ENCODE results near the gene CXCL5. TPM values are rescaled to one million over a fixed set of nuclear protein-coding genes. Genes with fewer than 3 reads are reported as not detected.
A peak's percentile ranks its signal among the peaks of the same experiment; 100 is the strongest.

CXCL5 gene
- total and polyA plus RNA-seq, 2 experiments from 2014 or later, result 7.5 to 7.6 TPM

DNA sequence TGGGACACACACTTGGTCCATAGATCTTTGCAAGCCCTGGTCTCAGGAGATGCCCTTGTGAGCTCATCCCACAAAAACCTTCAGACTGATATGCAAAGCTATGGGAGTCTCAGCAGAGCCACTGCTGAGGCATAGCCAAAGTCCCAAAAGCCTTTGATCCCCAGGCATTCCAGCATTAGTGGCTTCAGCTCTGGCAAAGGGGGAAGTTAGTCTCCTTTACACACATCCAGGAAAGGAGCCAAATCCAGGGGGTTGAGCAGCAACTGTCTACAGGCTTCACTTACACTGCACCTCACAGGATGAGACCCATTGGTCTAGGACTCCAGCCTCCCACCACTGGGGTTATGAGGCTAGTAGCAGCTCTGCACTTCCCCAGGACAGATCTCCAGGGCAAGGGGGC, 30.6 kb downstream of the CXCL5 start (continued):
- TF ChIP-seq, protein P1, sequence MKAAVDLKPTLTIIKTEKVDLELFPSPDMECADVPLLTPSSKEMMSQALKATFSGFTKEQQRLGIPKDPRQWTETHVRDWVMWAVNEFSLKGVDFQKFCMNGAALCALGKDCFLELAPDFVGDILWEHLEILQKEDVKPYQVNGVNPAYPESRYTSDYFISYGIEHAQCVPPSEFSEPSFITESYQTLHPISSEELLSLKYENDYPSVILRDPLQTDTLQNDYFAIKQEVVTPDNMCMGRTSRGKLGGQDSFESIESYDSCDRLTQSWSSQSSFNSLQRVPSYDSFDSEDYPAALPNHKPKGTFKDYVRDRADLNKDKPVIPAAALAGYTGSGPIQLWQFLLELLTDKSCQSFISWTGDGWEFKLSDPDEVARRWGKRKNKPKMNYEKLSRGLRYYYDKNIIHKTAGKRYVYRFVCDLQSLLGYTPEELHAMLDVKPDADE (IDR thresholded peaks at IDR 0.05), result no peak
- TF ChIP-seq EZH2phosphoT487 (IDR thresholded peaks at IDR 0.05; ENCODE audit: unreplicated experiment), result no peak
- TF ChIP-seq, protein P2, sequence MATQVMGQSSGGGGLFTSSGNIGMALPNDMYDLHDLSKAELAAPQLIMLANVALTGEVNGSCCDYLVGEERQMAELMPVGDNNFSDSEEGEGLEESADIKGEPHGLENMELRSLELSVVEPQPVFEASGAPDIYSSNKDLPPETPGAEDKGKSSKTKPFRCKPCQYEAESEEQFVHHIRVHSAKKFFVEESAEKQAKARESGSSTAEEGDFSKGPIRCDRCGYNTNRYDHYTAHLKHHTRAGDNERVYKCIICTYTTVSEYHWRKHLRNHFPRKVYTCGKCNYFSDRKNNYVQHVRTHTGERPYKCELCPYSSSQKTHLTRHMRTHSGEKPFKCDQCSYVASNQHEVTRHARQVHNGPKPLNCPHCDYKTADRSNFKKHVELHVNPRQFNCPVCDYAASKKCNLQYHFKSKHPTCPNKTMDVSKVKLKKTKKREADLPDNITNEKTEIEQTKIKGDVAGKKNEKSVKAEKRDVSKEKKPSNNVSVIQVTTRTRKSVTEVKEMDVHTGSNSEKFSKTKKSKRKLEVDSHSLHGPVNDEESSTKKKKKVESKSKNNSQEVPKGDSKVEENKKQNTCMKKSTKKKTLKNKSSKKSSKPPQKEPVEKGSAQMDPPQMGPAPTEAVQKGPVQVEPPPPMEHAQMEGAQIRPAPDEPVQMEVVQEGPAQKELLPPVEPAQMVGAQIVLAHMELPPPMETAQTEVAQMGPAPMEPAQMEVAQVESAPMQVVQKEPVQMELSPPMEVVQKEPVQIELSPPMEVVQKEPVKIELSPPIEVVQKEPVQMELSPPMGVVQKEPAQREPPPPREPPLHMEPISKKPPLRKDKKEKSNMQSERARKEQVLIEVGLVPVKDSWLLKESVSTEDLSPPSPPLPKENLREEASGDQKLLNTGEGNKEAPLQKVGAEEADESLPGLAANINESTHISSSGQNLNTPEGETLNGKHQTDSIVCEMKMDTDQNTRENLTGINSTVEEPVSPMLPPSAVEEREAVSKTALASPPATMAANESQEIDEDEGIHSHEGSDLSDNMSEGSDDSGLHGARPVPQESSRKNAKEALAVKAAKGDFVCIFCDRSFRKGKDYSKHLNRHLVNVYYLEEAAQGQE (IDR thresholded peaks at IDR 0.05; ENCODE audit: unreplicated experiment), result no peak

DNA sequence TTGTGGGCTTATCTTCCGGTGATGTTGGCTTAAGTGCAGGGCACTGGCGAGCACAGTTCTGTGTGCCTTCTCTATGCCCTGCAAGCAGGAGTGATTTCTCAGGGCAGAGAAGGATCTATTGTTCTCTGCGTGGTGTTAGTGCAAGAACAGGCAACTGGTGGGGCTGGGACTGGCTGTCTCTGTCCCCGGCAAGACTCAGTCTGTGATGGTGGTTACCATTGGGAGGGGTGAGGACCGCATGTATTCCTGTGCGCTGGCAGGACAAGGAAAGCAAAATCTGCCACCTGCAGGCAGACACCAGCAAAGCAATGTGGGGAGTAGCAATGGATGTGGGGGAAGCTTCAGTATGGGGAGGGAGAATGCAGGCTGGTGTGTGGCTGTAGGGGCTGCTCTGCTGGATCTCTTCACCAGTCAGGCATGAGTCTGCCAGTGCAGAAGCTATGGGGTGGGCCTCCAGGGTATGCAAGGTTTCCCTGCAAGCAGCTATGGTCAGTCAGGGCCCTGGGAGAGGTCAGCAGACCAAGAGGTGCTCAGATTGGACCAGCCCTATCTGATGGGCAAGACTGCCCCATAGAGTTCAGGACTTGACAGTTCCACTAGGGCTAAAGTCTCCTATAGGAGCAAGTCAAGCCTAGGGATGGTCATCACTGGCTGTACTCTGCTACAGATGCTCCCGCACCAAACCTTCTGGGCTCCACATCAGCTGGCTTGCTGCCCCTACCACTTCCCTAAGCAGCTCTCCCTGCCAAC, 33.4 kb downstream of the CXCL5 start:
- H3K9me3 Mint-ChIP-seq, result peaks cover 49% of the 10 kb centered on the region
- H3K36me3 Mint-ChIP-seq (ENCODE audit: low read depth), result peaks cover 42% of the 10 kb centered on the region
- no peak overlapping the region for H3K4me3 ChIP-seq
- TF ChIP-seq, protein P3, sequence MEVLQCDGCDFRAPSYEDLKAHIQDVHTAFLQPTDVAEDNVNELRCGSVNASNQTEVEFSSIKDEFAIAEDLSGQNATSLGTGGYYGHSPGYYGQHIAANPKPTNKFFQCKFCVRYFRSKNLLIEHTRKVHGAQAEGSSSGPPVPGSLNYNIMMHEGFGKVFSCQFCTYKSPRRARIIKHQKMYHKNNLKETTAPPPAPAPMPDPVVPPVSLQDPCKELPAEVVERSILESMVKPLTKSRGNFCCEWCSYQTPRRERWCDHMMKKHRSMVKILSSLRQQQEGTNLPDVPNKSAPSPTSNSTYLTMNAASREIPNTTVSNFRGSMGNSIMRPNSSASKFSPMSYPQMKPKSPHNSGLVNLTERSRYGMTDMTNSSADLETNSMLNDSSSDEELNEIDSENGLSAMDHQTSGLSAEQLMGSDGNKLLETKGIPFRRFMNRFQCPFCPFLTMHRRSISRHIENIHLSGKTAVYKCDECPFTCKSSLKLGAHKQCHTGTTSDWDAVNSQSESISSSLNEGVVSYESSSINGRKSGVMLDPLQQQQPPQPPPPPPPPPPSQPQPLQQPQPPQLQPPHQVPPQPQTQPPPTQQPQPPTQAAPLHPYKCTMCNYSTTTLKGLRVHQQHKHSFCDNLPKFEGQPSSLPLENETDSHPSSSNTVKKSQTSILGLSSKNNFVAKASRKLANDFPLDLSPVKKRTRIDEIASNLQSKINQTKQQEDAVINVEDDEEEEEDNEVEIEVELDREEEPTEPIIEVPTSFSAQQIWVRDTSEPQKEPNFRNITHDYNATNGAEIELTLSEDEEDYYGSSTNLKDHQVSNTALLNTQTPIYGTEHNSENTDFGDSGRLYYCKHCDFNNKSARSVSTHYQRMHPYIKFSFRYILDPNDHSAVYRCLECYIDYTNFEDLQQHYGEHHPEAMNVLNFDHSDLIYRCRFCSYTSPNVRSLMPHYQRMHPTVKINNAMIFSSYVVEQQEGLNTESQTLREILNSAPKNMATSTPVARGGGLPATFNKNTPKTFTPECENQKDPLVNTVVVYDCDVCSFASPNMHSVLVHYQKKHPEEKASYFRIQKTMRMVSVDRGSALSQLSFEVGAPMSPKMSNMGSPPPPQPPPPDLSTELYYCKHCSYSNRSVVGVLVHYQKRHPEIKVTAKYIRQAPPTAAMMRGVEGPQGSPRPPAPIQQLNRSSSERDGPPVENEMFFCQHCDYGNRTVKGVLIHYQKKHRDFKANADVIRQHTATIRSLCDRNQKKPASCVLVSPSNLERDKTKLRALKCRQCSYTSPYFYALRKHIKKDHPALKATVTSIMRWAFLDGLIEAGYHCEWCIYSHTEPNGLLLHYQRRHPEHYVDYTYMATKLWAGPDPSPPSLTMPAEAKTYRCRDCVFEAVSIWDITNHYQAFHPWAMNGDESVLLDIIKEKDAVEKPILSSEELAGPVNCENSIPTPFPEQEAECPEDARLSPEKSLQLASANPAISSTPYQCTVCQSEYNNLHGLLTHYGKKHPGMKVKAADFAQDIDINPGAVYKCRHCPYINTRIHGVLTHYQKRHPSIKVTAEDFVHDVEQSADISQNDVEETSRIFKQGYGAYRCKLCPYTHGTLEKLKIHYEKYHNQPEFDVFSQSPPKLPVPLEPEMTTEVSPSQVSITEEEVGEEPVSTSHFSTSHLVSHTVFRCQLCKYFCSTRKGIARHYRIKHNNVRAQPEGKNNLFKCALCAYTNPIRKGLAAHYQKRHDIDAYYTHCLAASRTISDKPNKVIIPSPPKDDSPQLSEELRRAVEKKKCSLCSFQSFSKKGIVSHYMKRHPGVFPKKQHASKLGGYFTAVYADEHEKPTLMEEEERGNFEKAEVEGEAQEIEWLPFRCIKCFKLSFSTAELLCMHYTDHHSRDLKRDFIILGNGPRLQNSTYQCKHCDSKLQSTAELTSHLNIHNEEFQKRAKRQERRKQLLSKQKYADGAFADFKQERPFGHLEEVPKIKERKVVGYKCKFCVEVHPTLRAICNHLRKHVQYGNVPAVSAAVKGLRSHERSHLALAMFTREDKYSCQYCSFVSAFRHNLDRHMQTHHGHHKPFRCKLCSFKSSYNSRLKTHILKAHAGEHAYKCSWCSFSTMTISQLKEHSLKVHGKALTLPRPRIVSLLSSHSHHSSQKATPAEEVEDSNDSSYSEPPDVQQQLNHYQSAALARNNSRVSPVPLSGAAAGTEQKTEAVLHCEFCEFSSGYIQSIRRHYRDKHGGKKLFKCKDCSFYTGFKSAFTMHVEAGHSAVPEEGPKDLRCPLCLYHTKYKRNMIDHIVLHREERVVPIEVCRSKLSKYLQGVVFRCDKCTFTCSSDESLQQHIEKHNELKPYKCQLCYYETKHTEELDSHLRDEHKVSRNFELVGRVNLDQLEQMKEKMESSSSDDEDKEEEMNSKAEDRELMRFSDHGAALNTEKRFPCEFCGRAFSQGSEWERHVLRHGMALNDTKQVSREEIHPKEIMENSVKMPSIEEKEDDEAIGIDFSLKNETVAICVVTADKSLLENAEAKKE (CRISPR knock-in tag; IDR thresholded peaks at IDR 0.05), result 0 out of 2 replicates have a peak, but pooled peaks have one; percentile 7
- TF ChIP-seq, protein P4, sequence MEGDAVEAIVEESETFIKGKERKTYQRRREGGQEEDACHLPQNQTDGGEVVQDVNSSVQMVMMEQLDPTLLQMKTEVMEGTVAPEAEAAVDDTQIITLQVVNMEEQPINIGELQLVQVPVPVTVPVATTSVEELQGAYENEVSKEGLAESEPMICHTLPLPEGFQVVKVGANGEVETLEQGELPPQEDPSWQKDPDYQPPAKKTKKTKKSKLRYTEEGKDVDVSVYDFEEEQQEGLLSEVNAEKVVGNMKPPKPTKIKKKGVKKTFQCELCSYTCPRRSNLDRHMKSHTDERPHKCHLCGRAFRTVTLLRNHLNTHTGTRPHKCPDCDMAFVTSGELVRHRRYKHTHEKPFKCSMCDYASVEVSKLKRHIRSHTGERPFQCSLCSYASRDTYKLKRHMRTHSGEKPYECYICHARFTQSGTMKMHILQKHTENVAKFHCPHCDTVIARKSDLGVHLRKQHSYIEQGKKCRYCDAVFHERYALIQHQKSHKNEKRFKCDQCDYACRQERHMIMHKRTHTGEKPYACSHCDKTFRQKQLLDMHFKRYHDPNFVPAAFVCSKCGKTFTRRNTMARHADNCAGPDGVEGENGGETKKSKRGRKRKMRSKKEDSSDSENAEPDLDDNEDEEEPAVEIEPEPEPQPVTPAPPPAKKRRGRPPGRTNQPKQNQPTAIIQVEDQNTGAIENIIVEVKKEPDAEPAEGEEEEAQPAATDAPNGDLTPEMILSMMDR (conservative IDR thresholded peaks at IDR 0.05; ENCODE audit: low read depth in 2 of 2), result peak; percentile 66 to 98
- TF ChIP-seq STAT1 (IDR thresholded peaks at IDR 0.05; ENCODE audit: unreplicated experiment) (no peak), POLR2AphosphoS5 (IDR thresholded peaks at IDR 0.05; ENCODE audit: low read depth) (no peak)
- H2AFZ ChIP-seq, result peak overlapping the region; percentile 97
- H3K27ac ChIP-seq (ENCODE audit: low read depth), result no peak overlapping the region
- peak; percentile 84 for DNase-seq (ENCODE audit: low spot score)
- peaks cover 29% of the 10 kb centered on the region for H3K9me2 ChIP-seq (ENCODE audit: insufficient read depth)
- H3K27ac Mint-ChIP-seq, result no peak overlapping the region
- H3K36me3 ChIP-seq (ENCODE audit: insufficient read depth), result no peaks in the 10 kb centered on the region; the same call in 1 of the 2 replicates
- H4K20me1 ChIP-seq (replicated peaks; ENCODE audit: insufficient read depth), result no peaks in the 10 kb centered on the region
- ATAC-seq, result peak; percentile 99
- no peak overlapping the region for H3K4me2 ChIP-seq
- no peaks in the 10 kb centered on the region for H3K27me3 ChIP-seq (ENCODE audit: insufficient read depth)
- H3F3A ChIP-seq (replicated peaks; ENCODE audit: low read depth), result no peaks in the 10 kb centered on the region
- no peak overlapping the region for H3K4me3 Mint-ChIP-seq
- H3K27me3 Mint-ChIP-seq (ENCODE audit: insufficient read depth, low read depth, poor library complexity), result peaks cover 6% of the 10 kb centered on the region
- H3K4me1 Mint-ChIP-seq, result peaks cover 3% of the 10 kb centered on the region
- no peaks in the 10 kb centered on the region for H3K79me2 ChIP-seq (replicated peaks; ENCODE audit: insufficient read depth)
- no peaks in the 10 kb centered on the region for H3K4me1 ChIP-seq (ENCODE audit: insufficient read depth)
